Vagina (tissue), 2 donors: Measurements from ENCODE around the gene EXOC6. TPM values are rescaled to one million over a fixed set of nuclear protein-coding genes. Genes with fewer than 3 reads are reported as not detected.

ENCODE experiments used
- DNase-seq, 2 donors: peaks; one replicate each; pipeline ENCODE4 v3.0.0-alpha.2; 2017; ENCODE audit errors: extremely low spot score in 2 of 2
- H3K27ac ChIP-seq: fragments of 200-600 bp; sonication (generic); one replicate; pipeline ENCODE4 v1.5.1; 2019
- H3K27me3 ChIP-seq: fragments of 200-600 bp; sonication (generic); one replicate; pipeline ENCODE4 v1.5.1; 2019
- H3K36me3 ChIP-seq, 2 donors: fragments of 200-600 bp; sonication (generic); one replicate each; pipeline ENCODE4 v1.5.1; 2017 to 2019
- H3K4me1 ChIP-seq: fragments of 200-600 bp; sonication (generic); one replicate; pipeline ENCODE4 v1.5.1; 2019
- H3K4me3 ChIP-seq, 2 donors: fragments of 200-600 bp; sonication (generic); 1 replicate in 1 of 2; 2 replicates in 1 of 2; pipeline ENCODE4 v1.5.1; 2016 to 2019
- H3K9me3 ChIP-seq: fragments of 200-600 bp; sonication (generic); one replicate; pipeline ENCODE4 v1.5.1; 2019
- CTCF ChIP-seq, 3 experiments: fragments of 450-650 bp in 2 of 3; fragments of 200-600 bp in 1 of 3; sonication (generic) in 1 of 3; IDR thresholded peaks; one replicate each; pipeline ENCODE4 v1.5.1; 2017 to 2019; ENCODE audit warnings: antibody characterized with exemption in 3 of 3, mild to moderate bottlenecking in 2 of 3, moderate library complexity in 2 of 3
- POLR2A ChIP-seq, 2 donors: fragments of 450-650 bp; IDR thresholded peaks; one replicate each; pipeline ENCODE4 v1.6.1; 2017; ENCODE audit warnings: antibody characterized with exemption in 2 of 2, mild to moderate bottlenecking in 2 of 2, moderate library complexity in 2 of 2
- POLR2AphosphoS5 ChIP-seq, 2 donors: sonication (generic); formaldehyde crosslinking; IDR thresholded peaks; one replicate each; pipeline ENCODE4 v1.9.0; 2017; ENCODE audit warnings: antibody characterized with exemption in 2 of 2, mild to moderate bottlenecking in 2 of 2, low read depth in 1 of 2; ENCODE audit not compliant: insufficient read depth in 1 of 2
- intact Hi-C: fragments of 100-400 bp; cut with DNase I; formaldehyde crosslinking; loops from one replicate; pipeline ENCODE4 v1.15.1; 2023
- total RNA-seq: library from RNA; depleted of rRNA; stranded (reverse); fragments of >200 nt; gene quantifications from one replicate; pipeline ENCODE4 v1.2.3, GENCODE V29; 2016

Gene EXOC6
- total RNA-seq, 1 donor from 2014 or later: 9.3 TPM

DNA sequence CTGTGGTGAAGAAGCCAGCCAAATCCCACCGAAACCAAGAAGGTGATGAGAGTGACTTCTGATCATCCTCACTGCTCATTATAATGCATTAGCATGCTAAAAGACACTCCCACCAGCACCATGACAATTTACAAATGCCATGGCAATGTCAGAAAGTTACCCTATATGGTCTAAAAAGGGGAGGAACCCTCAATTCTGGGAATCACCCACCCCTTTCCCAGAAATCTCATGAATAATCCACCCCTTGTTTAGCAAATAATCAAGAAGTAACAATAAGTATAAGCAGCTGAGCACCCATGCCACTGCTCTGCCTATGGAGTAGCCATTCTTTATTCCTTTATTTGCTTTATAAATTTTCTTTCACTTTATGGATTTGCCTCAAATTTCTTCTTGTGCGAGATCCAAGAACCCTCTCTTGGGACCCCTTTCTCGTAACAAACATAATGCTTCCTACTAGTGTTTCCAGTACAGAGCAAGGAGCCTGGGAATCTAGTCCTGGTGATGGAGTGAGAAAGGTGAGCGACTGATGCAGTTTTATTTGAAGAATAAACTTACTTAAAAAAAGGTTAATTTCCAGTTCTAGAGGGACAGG is 18.4 kb upstream of the EXOC6 start:
- no peaks in the 10 kb centered on the region for H3K27me3 ChIP-seq
- no peak for DNase-seq
- H3K36me3 ChIP-seq: no peaks in the 10 kb centered on the region
- H3K27ac ChIP-seq: no peak overlapping the region
- no peak overlapping the region for H3K4me3 ChIP-seq
- H3K4me1 ChIP-seq: no peaks in the 10 kb centered on the region
- TF ChIP-seq POLR2A (IDR thresholded peaks at IDR 0.05) (no peak), POLR2AphosphoS5 (IDR thresholded peaks at IDR 0.05; ENCODE audit: insufficient read depth in 1 of 2, low read depth in 1 of 2) (no peak), CTCF (IDR thresholded peaks at IDR 0.05) (no peak)
- intact Hi-C loops: no loop called here
- no peaks in the 10 kb centered on the region for H3K9me3 ChIP-seq

GRCh38 chr10:92830478-92831389 is 17.6 kb upstream of the EXOC6 start:
- intact Hi-C loops: no loop called here
- TF ChIP-seq POLR2AphosphoS5 (IDR thresholded peaks at IDR 0.05; ENCODE audit: insufficient read depth in 1 of 2, low read depth in 1 of 2): no peak
- TF ChIP-seq POLR2A (IDR thresholded peaks at IDR 0.05): no peak
- TF ChIP-seq CTCF (IDR thresholded peaks at IDR 0.05): no peak
- H3K36me3 ChIP-seq: no peaks in the 10 kb centered on the region

DNA sequence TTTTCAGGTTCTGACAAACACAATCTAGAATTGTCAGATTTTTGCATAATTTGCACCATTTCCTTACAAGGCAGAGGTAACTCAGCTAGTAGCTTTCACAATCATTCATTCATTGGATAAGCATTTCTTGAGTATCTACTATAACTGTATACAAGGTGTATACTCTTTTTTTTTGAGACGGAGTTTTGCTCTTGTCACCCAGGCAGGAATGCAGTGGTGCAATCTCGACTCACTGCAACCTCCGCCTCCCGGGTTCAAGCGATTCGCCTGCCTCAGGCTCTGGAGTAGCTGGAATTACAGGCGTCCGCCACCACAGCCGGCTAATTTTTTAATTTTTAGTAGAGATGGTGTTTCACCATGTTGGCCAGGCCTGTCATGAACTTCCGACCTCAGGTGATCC is 16.2 kb upstream of the EXOC6 start:
- no peak overlapping the region for H3K27ac ChIP-seq
- H3K4me1 ChIP-seq: no peaks in the 10 kb centered on the region
- intact Hi-C loops: no loop called here
- TF ChIP-seq POLR2A (IDR thresholded peaks at IDR 0.05) (no peak), CTCF (IDR thresholded peaks at IDR 0.05) (no peak), POLR2AphosphoS5 (IDR thresholded peaks at IDR 0.05; ENCODE audit: insufficient read depth in 1 of 2, low read depth in 1 of 2) (no peak)
- no peak overlapping the region for H3K4me3 ChIP-seq
- DNase-seq: no peak
- no peaks in the 10 kb centered on the region for H3K27me3 ChIP-seq
- H3K36me3 ChIP-seq: no peaks in the 10 kb centered on the region
- no peaks in the 10 kb centered on the region for H3K9me3 ChIP-seq

More at GRCh38 chr10:92830478-92831389, 17.6 kb upstream of the EXOC6 start:
- Histone ChIP-seq H3K27ac (no peak overlapping the region), H3K27me3 (no peaks in the 10 kb centered on the region), H3K9me3 (no peaks in the 10 kb centered on the region), H3K4me3 (peak overlapping the region in 1 of 2 donors; percentile 9), H3K4me1 (no peaks in the 10 kb centered on the region)
- DNase-seq: no peak

- Histone ChIP-seq H3K27me3 (no peaks in the 10 kb centered on the region), H3K4me3 (no peak overlapping the region), H3K27ac (no peak overlapping the region), H3K36me3 (no peaks in the 10 kb centered on the region), H3K9me3 (no peaks in the 10 kb centered on the region), H3K4me1 (no peaks in the 10 kb centered on the region)
- DNase-seq: no peak
- intact Hi-C loops: no loop called here
- TF ChIP-seq POLR2A (IDR thresholded peaks at IDR 0.05): no peak
- TF ChIP-seq POLR2AphosphoS5 (IDR thresholded peaks at IDR 0.05; ENCODE audit: insufficient read depth in 1 of 2, low read depth in 1 of 2): no peak
- no peak for TF ChIP-seq CTCF (IDR thresholded peaks at IDR 0.05)
Measured at GRCh38 chr10:92832998-92833650, 15.2 kb upstream of the EXOC6 start.
